ENCODE measurements around the gene ITGA7.

The ITGA7 gene

DNA sequence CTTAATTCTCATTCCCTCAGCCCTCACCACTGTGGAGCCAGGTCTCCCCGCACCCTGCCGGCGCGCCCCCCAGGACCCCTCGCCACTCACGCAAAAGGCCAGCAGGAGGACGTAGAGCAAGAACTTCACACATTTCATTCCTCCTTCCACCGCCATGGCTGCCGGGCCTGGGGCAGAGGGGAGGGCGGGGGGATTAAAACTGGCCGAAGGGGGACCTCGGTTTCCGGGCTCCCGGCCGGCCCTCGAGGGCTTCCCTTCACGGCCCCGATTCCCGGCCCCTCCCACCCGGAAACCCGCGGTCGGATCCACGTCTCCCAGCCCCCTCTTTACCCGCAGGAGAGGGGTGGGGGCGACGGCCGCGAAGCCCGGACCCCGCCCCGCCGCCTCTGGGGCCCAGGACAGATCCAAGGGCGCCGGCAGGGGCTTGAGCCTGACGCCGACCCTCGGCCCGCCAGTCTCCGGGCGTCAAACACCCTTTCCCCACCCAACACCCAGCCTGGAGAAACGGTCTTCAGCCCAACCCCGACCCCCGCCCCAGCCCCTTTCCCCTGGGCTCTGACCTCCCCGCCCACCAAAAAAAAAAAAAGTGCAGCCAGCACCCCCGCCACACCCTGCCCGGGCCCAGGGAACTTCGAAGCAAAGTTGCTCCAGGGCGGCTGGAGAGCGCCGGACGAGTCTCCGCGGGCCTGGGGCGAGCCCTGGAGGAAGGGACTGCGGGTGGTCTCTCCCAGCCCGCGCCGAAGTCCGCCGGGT, 20.7 kb upstream of the ITGA7 start:
- H3K4me3 ChIP-seq (ENCODE audit: low read depth, low read length) = peak overlapping the region; percentile 89
- no peak for DNase-seq (ENCODE audit: low read depth)
- TF ChIP-seq, protein P1, sequence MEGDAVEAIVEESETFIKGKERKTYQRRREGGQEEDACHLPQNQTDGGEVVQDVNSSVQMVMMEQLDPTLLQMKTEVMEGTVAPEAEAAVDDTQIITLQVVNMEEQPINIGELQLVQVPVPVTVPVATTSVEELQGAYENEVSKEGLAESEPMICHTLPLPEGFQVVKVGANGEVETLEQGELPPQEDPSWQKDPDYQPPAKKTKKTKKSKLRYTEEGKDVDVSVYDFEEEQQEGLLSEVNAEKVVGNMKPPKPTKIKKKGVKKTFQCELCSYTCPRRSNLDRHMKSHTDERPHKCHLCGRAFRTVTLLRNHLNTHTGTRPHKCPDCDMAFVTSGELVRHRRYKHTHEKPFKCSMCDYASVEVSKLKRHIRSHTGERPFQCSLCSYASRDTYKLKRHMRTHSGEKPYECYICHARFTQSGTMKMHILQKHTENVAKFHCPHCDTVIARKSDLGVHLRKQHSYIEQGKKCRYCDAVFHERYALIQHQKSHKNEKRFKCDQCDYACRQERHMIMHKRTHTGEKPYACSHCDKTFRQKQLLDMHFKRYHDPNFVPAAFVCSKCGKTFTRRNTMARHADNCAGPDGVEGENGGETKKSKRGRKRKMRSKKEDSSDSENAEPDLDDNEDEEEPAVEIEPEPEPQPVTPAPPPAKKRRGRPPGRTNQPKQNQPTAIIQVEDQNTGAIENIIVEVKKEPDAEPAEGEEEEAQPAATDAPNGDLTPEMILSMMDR (IDR thresholded peaks at IDR 0.05; ENCODE audit: low read depth, low read length, missing control alignments) = no peak
- in situ Hi-C loops (cut with HindIII; ENCODE audit: low sequenced_read_pairs) = no loop called here

DNA sequence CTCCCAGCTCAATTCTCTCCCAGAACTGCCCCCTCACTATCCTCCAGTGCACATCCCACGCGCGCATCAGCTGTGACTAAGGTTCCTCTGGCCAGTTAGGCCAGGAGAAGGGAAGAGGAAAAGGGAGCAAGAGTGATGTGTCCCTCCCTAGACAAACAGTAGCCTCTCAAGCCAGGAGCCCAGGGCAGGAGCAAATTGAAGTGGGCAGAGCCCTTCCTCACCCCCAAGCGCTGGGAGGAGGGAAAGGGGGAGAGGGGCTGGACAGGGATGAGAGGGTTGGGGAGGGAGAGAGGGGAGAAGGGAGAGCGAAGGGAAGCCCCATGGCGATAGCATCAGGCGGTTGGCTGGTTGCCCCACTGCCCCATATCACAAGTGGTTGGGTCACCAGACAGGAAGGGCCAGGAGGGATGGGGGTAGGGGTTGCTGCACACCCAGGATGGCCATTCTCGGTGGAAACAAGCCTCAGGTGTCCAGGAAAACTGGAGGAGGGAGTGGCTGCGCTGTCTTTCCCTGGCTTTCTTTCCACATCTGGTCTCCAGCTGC, 20.0 kb upstream of the ITGA7 start:
- DNase-seq (ENCODE audit: low read depth) = no peak
- TF ChIP-seq, protein P1 (IDR thresholded peaks at IDR 0.05; ENCODE audit: low read depth, low read length, missing control alignments) = no peak

DNA sequence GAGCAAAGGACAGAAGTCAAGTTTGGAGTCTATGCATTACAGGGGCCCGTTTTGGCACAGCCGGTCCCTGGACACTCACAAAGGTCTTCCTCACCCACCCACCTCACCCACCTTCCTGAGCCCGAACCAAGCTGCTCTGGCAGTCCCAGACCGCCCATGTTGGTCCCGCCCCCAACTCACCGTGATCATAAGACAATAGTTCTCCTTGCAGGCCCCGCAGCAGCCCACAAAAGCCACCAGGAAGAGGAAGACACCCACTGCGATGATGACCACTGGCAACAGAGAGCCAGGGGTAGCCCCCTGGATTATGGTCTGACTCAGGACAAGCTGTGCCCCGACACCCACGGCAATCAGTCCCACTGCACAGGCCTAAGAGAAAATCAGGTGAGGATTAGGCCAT, 19.3 kb upstream of the ITGA7 start:
- peak overlapping the region; percentile 89 for H3K4me3 ChIP-seq (ENCODE audit: low read depth, low read length)
- TF ChIP-seq, protein P1 (IDR thresholded peaks at IDR 0.05; ENCODE audit: low read depth, low read length, missing control alignments) = no peak
- in situ Hi-C loops (cut with HindIII; ENCODE audit: low sequenced_read_pairs) = no loop called here
- DNase-seq (ENCODE audit: low read depth) = no peak

More for the DNA sequence above, 20.0 kb upstream of the ITGA7 start:
- in situ Hi-C loops (cut with HindIII; ENCODE audit: low sequenced_read_pairs) = no loop called here
- H3K4me3 ChIP-seq (ENCODE audit: low read depth, low read length) = peak overlapping the region; percentile 89

DNA sequence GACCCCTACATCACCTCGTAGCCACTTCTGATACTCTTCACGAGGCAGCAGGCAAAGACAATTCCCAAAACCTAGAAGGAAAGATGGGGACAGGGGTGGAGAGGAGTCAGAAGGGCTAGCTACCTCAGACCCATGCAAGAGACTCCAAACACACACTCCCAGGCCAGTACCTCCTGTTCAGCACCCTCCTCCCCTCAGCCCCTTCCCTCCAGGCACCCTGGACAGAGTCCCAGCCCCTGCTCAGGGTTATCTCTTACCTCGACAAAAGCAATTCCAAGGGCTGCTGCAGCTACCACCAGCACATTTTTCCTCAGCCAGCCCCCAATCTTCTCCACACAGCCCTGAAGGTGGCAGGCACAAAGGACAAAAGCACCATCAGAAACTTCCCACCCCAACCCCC, 17.9 kb upstream of the ITGA7 start:
- peak overlapping the region; percentile 89 for H3K4me3 ChIP-seq (ENCODE audit: low read depth, low read length)
- no peak for DNase-seq (ENCODE audit: low read depth)
- in situ Hi-C loops (cut with HindIII; ENCODE audit: low sequenced_read_pairs) = no loop called here
- TF ChIP-seq, protein P1 (IDR thresholded peaks at IDR 0.05; ENCODE audit: low read depth, low read length, missing control alignments) = no peak

DNA sequence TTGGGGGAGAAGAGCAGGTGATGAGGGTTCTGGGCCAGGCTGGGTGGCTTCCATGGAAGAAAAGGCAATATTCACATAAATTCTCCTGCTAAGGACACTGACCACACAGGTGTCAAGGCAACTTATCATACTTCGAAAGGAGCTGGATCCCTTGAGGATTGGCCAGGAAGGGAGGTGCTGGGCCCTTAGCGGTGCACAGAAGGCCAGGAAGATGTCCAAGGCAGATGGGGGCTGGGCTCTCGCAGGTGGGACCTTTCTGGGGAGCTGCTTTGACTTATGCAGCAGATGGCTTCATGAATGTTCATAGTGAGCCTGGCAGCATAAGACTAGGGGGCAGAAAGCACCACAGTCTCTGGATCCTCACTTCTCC, 17.2 kb upstream of the ITGA7 start:
- H3K4me3 ChIP-seq (ENCODE audit: low read depth, low read length) = no peak overlapping the region
- in situ Hi-C loops (cut with HindIII; ENCODE audit: low sequenced_read_pairs) = no loop called here
- TF ChIP-seq, protein P1 (IDR thresholded peaks at IDR 0.05; ENCODE audit: low read depth, low read length, missing control alignments) = no peak
- DNase-seq (ENCODE audit: low read depth) = no peak

DNA sequence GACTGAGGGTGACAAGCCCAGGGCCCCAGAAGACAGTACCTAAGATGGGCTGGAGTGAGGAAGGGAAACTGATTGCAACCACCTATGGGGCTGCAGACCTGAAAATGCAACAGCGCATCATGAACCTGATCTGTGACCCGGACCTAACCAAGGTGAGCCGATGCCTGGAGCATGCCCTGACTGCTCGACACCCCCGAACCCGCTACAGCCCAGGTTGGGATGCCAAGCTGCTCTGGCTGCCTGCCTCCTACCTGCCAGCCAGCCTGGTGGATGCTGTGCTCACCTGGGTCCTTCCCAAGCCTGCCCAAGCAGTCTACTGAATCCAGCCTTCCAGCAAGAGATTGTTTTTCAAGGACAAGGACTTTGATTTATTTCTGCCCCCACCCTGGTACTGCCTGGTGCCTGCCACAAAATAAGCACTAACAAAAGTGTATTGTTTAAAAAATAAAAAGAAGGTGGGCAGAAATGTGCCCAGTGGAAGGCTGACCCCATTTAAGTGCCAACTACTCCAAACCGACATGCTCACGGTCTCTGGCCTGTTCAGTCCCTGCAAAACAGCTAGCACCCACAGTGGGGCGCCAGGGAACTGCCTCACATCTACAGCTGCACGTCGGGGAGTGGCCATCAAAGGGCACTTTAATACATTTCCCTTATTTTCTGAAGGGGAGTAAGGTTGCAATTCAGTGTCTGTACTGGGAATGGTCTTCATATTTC, 16.7 kb upstream of the ITGA7 start:
- no peak for DNase-seq (ENCODE audit: low read depth)
- no peak overlapping the region for H3K4me3 ChIP-seq (ENCODE audit: low read depth, low read length)
- TF ChIP-seq, protein P1 (IDR thresholded peaks at IDR 0.05; ENCODE audit: low read depth, low read length, missing control alignments) = peak; percentile 77
- in situ Hi-C loops (cut with HindIII; ENCODE audit: low sequenced_read_pairs) = no loop called here
